GM19328 (cell line): Measurements from ENCODE around the gene PF4V1.

Experiments
- ATAC-seq: cut with Tn5 transposase; IDR thresholded peaks from one replicate; pipeline ENCODE4 v1.9.1; 2021; ENCODE audit warnings: mild to moderate bottlenecking, moderate library complexity; ENCODE audit not compliant: unreplicated experiment

PF4V1 gene

DNA sequence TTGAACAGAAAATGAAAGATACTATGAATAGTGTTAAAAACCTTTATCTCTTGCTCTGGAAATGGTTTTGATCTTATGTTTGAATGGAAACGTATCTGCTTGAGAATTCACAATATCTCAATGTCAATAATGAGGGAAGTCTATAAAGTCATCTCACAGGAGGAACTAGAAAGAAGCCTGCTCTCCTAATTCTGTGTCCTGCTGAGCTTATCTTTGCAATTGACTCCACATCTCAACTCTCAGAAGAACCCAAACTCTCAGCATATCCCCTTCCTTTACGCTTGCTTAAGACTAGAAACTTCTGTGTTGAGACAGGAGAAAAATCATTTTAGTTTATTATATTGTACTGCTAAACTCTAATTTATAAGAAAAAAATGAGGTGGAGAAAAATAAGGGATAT lies 8.3 kb upstream of the PF4V1 start:
- ATAC-seq, result no peak

DNA sequence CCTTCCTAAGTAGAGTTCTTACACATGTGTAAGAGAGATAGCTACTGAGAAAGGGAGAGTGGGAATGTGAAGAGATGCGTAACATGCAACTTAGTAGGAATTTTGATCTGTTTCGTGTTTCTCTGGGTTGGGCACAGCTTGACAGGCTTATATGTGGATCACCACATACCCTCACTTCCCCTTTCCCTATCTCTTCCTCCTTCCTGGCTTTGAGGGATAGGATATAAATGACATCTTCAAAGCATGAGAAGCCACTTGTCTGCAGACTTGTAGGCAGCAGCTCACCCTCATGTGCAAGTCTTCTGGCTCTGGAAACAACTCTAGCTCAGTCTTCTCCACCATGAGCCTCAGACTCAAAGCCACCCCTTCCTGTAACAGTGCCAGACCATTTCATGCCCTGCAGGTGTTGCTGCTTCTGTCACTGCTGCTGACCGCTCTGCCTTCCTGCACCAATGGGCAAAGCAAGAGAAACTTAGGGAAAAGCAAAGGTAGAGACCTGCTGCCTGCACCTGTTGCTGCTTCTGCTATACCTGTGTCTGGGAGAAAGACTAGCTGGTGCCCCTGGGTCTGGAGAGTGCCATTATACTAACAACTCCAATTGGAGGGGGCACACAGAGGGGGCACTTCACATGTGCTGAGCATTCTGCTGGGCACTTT lies 5.4 kb upstream of the PF4V1 start:
- ATAC-seq, result no peak

DNA sequence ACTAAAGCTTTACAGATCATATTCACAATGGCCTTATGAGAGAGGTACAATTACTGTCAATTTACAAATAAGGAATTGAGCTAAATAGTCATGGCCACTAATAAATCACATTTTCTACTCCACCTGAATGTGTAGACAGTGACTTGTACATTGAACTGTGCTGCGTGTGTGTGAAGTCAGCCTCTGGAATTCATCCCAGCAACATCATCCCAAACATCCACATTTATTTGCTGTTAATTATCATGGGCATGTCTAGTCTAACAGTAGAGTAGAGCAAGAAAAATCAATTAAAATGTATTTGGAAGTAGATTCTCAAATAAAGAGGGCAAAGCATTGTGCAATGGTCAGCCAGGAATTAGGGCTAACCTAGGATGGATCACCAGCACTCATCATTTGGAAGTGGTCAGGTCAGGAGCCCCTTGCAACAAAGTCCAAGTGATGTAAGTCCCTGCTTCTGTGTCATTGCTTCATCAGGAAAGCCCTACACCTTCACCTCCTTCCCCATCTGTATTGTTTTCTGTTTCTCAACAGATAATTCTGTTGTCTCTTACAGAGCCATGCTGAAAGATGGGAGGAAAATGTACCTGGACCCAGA lies 4.8 kb upstream of the PF4V1 start:
- no peak for ATAC-seq

DNA sequence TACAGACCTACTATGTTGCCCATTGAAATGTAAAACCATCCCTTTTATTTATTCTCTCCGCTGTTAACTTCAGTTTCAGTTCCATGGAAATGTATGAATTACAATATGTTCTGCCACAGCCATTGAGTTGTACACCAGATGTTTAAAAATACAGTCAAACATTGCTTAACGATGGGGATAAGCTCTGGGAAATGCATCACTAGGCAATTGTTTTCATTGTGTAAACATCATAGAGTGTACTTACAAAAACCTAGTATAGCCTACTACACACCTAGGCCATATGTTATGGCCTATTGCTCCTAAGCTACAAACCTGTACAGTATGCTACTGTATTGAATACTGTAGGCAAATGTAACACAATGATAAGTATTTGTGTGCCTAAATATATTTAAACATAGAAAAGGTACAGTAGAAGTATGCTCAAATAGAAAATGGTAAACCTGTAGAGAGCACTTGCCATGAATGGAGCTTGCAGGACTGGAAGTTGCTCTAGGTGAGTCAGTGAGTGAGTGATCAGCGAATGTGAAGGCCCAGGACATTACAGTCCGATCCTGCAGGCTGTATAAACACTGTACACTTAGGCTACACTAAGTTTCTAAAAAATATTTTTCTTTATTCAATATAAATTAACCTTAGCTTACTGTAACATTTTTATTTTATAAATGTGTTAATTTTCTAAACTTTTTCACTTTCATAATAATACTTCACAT lies 2.7 kb upstream of the PF4V1 start:
- ATAC-seq, result no peak

DNA sequence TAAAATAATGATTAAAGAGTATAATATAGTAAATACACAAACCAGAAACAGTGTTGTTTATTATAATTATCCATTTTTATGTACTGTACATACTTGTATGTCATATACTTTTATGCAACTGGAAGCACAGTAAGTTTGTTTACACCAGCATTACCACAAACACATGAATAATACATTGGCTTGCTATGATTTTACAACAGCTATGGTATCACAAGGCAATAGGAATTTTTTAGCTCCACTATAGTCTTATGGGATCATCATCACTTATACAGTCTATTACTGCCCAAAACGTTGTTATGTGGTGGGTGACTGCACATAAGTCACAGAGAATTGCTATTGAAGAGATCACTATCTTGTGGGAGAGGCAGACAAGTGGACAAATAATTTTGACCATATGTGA lies 1.8 kb upstream of the PF4V1 start:
- ATAC-seq, result no peak

DNA sequence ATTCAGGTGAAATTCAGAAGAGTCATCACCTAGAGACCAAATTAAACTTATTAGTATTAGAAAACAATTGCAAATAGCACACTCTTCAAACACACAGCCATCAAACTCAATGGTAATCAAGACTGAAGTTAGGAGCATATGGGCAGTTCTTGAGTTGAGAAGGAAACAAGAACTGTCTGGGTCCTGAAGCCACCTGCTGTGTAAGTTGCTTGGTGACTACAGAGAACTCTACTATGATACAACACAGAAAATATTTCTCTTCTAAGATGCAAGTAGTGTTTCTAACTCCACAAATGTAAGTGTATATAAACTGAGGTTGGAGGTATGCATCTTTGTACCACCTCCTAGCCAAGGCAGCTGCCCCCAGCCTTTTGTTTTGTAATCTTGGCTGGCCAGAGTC lies 325 bp upstream of the PF4V1 start:
- no peak for ATAC-seq

DNA sequence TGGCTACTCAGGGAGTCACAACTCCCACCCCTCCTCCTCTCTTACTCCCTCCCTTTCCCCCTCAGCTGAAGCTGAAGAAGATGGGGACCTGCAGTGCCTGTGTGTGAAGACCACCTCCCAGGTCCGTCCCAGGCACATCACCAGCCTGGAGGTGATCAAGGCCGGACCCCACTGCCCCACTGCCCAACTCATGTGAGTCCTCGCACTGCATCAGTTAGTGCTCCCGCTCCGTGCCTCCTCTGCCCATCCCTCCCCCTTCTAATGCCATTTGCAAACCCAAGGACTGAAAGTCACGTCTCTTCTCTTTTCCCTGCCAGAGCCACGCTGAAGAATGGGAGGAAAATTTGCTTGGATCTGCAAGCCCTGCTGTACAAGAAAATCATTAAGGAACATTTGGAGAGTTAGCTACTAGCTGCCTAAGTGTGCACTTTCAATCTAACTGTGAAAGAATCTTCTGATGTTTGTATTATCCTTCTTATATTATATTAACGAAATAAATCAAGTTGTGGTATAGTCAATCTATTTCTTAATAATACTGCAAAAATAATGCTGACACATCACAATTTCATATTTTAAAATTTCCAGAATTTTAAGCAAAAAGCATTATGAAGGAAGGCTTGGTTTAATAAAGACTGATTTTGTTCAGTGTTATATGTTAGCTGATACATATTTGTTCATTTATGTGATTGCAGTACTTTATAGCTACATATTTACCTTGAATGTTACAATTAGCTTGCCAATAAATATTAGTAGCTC lies 800 bp downstream of the PF4V1 start:
- no peak for ATAC-seq

DNA sequence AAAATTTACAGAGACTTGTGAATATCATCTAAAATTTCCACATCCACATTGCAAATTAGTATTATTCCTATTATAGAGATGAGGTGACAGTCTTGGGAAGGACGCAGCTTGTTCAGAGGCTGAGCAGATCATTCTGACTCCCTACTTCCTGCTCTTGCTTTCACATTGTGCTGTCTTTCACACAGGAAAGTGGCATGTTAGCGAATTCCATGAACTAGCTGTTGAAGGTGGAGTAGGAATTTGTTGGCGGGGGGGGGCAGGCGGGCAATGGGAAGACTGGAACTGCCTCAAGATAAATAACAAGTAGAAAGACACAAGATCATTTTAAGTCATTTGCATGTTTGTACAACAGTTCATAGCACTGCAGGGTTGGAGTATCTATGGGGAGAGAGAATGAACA lies 2.3 kb downstream of the PF4V1 start:
- no peak for ATAC-seq

DNA sequence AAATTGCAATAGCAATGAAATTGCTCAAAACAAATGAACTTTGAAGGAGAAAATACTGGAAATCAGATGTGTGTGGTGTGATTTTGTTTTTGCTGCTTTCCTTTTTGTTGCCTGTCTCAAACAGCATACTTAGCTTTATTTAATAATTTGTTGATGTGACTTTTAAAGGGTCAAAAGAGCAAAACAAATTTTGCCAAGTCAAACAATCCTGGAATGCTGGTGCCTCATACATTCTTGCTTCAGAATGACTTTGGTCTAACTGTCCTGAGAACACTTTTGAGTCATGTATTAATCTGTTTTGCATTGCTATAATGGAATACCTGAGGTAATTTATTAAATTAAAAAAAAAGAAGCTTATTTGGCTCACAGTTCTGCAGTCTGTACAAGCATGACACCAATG lies 3.4 kb downstream of the PF4V1 start:
- ATAC-seq, result no peak

DNA sequence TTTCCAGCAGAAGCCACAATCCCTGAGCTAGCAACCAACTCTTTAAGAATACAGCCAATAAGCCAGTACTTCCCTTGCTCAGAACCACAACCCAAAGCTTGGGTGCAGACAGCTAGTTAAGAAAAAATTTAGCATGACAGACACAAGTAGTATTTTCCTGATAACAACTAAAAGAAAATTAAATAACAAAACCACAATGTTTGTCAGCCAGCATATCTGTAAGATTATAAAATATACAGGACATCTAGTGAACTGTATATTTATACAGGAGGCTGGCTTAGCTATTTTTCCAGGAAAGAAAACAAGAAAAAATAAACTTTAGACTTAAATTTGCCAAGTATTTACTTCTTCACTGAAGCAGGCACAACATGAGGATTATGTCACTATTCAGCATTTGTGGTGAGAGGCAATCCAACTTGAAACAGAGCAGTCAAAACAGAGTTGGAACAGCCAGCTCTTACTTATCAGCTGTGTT lies 6.6 kb downstream of the PF4V1 start:
- no peak for ATAC-seq

DNA sequence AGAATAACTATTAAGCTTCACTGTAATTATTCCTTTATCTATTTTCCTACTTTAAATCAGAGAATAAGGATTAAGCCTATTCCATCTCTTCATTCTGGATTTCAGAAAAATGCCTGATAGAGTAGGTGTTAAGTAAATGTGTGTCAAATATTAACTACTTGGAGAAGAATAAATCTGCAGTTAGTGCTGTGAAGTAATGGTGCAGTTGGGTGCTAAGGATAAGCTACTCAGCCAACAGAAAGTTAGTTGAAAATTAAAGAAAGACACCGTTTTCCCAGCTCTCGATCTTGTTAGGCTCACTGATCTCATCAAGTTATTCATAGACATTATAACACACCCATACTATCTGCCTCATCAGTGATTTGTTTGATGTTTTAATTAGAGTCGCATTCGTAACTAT lies 7.1 kb downstream of the PF4V1 start:
- no peak for ATAC-seq

DNA sequence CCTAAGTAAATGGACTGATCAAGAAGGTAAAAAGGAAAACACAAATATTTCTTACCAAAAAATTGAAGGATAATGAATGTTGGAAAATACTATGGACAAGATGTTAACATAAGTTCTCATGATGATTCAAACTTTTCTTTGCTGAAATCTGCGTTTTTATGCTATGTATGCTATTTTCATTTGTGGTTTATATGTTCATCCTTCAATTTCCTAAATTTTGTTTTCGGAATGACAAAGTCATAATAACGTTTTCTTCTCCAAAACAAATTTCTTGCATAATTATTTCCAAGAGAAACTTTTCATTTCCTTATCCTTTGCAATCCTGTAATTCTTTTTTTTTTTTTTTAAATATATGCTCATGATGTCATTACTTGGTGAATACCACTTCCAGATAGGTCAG lies 7.8 kb downstream of the PF4V1 start:
- no peak for ATAC-seq

DNA sequence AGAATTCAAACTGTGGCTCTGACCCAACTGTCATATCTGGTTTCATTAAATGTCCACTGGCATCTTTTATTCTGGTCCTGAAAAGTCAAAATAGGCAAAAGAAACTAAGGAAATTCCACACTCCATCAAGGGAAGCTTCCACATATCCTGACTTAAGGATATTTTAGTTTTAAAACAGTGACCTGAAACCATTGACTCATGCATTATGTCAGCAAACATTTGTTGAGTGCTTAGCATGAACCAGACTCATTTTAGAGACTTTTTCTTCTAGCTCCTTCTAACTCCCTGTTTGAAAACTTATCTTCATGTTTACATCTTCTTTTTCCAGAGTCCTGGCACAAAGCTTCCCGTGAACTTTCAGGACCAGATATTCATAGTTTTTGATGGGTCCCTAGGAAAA lies 9.2 kb downstream of the PF4V1 start:
- no peak for ATAC-seq

DNA sequence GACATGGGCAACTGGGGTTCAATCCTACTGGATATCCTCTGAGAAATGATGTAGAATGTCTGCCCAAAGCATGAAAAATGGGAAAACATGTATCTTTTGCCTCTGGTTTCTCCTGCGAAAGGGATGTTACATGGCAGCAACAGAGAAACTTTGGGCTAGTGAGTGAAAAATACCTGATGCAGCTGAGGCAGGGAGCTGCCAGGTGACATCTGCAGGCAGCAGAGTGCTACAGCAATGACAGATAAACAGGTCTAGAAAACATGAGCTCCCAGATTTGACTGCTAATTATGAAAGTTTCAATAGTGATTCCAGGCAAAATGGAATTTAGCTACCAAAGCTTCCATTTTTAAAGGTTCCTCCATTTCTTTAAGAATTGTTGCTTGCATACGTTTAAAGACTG lies 11.3 kb downstream of the PF4V1 start:
- ATAC-seq, result no peak

DNA sequence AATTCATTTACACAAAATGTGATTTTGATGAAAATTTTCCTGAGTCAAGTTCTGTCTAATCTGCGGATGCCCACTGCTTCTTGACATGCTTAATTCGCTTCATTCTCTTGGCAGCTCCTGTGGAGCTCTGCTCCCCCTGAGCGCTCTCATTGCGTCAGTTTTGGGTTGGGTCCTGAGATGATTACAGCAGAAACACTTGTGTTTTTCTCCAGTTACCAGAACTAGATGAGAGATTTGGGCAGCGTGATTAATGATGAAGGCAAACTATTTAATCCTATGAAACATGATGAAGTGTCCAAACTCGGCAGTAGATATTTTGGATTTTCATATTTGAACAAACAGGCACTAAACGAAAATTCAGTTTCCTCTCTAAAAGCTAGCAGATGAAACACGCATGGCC lies 11.9 kb downstream of the PF4V1 start:
- ATAC-seq, result no peak

DNA sequence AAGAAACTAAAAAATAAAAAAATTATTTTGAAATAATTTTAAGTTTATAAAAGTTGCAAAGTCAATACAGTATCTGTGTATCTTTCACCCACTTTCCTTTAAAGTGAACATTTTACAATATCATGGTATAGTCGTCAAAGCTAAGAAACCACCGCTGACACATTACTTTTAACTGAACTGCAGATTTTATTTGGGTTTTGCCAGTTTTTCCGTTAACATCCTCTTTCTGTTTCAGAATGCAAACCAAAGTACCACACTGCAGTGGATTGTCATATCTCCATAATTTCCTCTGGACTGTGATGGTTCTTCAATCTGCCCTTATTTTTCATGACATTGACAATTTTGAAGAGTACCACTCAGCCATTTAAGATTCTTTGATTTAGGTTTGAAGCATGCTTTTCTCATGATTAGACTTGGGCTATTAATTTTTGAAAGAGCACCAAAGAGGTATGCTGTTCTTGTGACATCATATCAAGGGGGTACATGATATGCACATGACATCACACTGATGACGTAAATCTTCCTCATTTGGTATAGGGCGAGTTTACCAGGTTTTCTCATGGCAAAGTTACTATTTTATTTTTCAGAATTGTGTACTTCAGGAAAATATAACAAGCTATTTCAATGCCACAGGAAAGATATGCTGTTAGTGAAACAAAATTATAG lies 12.5 kb downstream of the PF4V1 start:
- no peak for ATAC-seq

DNA sequence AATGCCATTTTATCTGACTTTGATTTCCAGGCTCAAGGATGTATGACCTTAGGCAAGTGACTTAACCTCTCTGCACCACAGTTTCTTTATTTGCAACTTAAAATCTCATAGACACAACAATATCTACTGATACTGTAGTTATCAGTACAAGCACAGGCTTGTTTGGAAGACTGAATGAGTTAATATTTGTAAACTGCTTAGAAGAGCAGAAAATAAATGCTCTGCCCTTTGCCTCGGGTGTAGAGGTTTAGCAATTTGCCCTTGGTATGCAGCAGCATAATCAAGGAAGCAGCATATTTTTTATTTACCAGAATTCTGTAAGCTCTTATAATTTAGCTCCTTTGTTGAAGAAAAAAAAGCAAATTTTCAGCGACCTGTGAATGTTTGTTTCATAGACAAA lies 13.2 kb downstream of the PF4V1 start:
- ATAC-seq, result no peak

DNA sequence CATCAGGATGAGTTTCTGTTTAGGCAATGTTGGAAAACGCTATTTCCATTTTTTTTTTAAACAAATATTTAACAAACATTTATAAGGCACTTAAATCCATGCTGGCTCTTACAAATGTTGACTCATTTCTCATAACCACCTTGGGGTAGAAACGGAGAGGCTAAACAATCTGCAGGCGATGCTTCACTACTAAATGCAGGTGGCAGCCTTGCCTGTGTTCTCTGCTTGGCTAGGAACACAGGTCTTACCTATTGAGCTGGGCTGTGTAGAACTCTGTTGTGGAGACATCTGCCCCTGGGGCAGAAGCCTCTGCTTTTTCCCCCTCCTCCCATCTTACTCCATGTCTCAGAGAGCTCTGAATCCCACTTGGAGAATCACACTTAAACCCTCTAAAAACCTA lies 14.7 kb downstream of the PF4V1 start:
- no peak for ATAC-seq

DNA sequence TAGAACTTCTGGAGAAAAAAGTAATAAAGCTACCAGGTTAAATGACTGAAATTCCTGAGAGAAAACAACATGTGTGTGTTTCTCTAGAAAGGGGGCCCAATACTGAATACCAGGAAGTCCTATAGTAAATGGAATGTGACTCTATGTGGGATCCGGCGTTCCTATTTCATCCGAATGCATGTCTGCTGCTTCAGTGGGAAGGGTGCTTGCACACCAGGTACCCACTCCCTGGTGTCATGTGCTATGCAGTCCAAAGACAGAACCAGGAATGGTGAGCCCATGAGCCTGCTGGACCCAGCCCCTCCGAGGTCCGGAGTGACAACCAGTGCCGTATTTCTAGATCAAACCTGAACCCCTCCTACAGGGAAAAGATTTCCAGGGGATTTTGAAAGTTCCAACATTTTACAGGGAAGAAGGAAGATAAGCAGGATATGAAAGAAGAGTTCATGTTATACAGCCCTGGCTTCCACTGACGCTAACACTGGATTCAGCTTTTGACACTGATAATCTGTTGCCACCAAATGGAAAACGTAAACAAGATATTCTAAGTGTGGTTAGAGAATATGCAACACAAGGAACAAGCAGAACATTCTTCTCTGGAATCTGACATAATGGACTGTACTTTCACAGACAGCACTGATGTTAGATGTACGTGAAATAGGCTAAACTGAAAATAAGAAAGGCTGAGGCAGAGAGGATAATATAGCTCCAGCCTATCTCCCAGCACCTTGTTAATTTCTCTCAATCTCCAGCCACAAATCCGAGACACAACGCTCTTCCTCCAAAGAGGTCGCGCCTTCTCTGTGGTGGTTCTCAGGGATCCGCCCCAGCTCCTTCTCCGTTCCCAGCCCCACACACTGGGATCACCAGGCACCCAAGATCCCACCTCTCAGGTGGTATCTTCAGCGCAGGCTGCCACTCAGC lies 15.4 kb downstream of the PF4V1 start:
- no peak for ATAC-seq
